ENCODE results near the gene IL36RN.

DNA sequence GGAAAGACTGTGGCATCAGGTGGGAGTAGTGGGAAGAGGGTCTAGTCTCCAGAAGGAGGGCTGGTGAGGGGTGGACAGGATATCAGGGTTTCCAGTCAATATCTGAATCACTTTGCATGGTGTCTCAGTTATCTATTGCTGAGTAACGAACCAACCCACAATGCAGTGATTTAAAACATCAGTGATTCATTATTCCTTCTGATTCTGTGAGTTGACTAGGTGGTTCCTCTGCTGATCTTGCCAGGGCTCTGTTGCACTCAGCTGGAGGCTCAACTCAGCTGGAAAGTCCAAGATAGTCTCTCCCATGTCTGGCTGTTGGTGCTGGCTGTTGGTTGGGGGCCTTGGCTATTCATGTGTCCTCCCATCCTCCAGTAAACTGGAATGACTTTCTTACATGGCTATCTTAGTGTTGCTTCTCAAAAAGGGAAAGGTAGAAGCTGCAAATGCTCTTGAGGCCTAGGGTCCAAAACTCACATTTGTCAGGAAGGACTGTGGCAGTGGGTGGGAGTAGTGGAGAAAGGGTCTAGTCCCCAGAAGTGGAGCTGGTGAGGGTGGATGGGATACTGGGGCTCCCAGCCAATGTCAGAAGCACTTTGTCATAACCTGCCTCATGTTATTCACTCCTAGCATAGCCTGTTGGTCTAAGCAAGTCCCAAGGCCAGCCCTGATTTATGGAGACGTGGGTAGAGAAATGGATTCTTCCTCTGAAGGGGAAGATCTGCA lies 22.7 kb downstream of the IL36RN start:
- TF ChIP-seq POLR2A (IDR thresholded peaks at IDR 0.05) = no peak
- TF ChIP-seq, protein P1, sequence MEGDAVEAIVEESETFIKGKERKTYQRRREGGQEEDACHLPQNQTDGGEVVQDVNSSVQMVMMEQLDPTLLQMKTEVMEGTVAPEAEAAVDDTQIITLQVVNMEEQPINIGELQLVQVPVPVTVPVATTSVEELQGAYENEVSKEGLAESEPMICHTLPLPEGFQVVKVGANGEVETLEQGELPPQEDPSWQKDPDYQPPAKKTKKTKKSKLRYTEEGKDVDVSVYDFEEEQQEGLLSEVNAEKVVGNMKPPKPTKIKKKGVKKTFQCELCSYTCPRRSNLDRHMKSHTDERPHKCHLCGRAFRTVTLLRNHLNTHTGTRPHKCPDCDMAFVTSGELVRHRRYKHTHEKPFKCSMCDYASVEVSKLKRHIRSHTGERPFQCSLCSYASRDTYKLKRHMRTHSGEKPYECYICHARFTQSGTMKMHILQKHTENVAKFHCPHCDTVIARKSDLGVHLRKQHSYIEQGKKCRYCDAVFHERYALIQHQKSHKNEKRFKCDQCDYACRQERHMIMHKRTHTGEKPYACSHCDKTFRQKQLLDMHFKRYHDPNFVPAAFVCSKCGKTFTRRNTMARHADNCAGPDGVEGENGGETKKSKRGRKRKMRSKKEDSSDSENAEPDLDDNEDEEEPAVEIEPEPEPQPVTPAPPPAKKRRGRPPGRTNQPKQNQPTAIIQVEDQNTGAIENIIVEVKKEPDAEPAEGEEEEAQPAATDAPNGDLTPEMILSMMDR (IDR thresholded peaks at IDR 0.05) = no peak
